ENCODE measurements around the gene IGSF3.

- TF ChIP-seq EZH2 (IDR thresholded peaks at IDR 0.05; ENCODE audit: borderline replicate concordance, low read depth, low read length, severe bottlenecking) (no peak), CTCF (IDR thresholded peaks at IDR 0.05; ENCODE audit: borderline replicate concordance, extremely low read depth, low read length, poor library complexity, severe bottlenecking) (no peak)
These were observed 95.4 kb downstream of the IGSF3 start for GRCh38 chr1:116572099-116572498.
